ENCODE results near the gene SPECC1. TPM values are rescaled to one million over a fixed set of nuclear protein-coding genes. Genes with fewer than 3 reads are reported as not detected.

The SPECC1 gene
- polyA plus RNA-seq, 1 of the 3 experiments (the other 2 are of a cell fraction): 11.2 TPM

GRCh38 chr17:20242271-20242670 lies 233.1 kb downstream of the SPECC1 start:
- CTCF ChIA-PET: no interaction called here
- peaks cover 0 to 11% of the 10 kb centered on the region in 2 experiments for H3K36me3 ChIP-seq (replicated peaks in 1 of 2; ENCODE audit: control insufficient read depth in 1 of 2, insufficient read depth in 2 of 2, low read length in 1 of 2)
- no peaks in the 10 kb centered on the region; the same call in 1 of the 2 replicates for H3K9me2 ChIP-seq
- H3K27me3 ChIP-seq (ENCODE audit: insufficient read depth): no peaks in the 10 kb centered on the region
- no peaks in the 10 kb centered on the region for H4K20me1 ChIP-seq (ENCODE audit: insufficient read depth)
- WGBS (ENCODE audit: low lambda C conversion rate): 98% methylated on average over 3 of the region's 3 CpGs
- no peaks in the 10 kb centered on the region for H3K79me2 ChIP-seq (ENCODE audit: insufficient read depth)
- H3K4me2 ChIP-seq: no peak overlapping the region
- no peaks in the 10 kb centered on the region for H3K9me3 ChIP-seq
- no peak for DNase-seq
- H3K27ac ChIP-seq (ENCODE audit: low read depth in 2 of 2, low read length in 1 of 2): no peak overlapping the region
- TF ChIP-seq RXRA (IDR thresholded peaks at IDR 0.05; ENCODE audit: borderline replicate concordance, low read depth) (no peak), CHD2 (IDR thresholded peaks at IDR 0.05; ENCODE audit: low read length, partially characterized antibody) (no peak), RFX5 (IDR thresholded peaks at IDR 0.05; ENCODE audit: low read length) (no peak), FOSL2 (IDR thresholded peaks at IDR 0.05; ENCODE audit: borderline replicate concordance, low read depth) (no peak), TEAD4 (IDR thresholded peaks at IDR 0.05; ENCODE audit: borderline replicate concordance, insufficient read depth) (no peak), RCOR1 (IDR thresholded peaks at IDR 0.05; ENCODE audit: low read length) (no peak), IRF3 (IDR thresholded peaks at IDR 0.05; ENCODE audit: low read depth, low read length) (no peak), NRF1 (IDR thresholded peaks at IDR 0.05; ENCODE audit: low read depth, low read length) (no peak), NFIC (IDR thresholded peaks at IDR 0.05; ENCODE audit: borderline replicate concordance) (no peak), RAD21 (IDR thresholded peaks at IDR 0.05; ENCODE audit: low read length) (no peak), MXI1 (IDR thresholded peaks at IDR 0.05; ENCODE audit: low read depth, low read length) (no peak), ELF1 (IDR thresholded peaks at IDR 0.05) (no peak), MAX (IDR thresholded peaks at IDR 0.05; ENCODE audit: low read depth) (no peak), FOXM1 (IDR thresholded peaks at IDR 0.05; ENCODE audit: low read depth) (no peak), SIN3A (IDR thresholded peaks at IDR 0.05; ENCODE audit: borderline replicate concordance, low read depth, low read length) (no peak)
- TF ChIP-seq, protein P1, sequence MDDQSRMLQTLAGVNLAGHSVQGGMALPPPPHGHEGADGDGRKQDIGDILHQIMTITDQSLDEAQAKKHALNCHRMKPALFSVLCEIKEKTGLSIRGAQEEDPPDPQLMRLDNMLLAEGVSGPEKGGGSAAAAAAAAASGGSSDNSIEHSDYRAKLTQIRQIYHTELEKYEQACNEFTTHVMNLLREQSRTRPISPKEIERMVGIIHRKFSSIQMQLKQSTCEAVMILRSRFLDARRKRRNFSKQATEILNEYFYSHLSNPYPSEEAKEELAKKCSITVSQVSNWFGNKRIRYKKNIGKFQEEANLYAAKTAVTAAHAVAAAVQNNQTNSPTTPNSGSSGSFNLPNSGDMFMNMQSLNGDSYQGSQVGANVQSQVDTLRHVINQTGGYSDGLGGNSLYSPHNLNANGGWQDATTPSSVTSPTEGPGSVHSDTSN (IDR thresholded peaks at IDR 0.05): no peak
- TF ChIP-seq, protein P2, sequence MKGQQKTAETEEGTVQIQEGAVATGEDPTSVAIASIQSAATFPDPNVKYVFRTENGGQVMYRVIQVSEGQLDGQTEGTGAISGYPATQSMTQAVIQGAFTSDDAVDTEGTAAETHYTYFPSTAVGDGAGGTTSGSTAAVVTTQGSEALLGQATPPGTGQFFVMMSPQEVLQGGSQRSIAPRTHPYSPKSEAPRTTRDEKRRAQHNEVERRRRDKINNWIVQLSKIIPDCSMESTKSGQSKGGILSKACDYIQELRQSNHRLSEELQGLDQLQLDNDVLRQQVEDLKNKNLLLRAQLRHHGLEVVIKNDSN (IDR thresholded peaks at IDR 0.05; ENCODE audit: borderline replicate concordance, low read depth): no peak
- H3K9ac ChIP-seq: no peak overlapping the region
- POLR2A ChIA-PET: no interaction called here
- no peak overlapping the region for H3K4me3 ChIP-seq (ENCODE audit: low read depth in 2 of 2, low read length in 1 of 2)
- H3K4me1 ChIP-seq (ENCODE audit: control insufficient read depth in 1 of 2, insufficient read depth in 2 of 2, low read depth in 1 of 2, low read length in 1 of 2): no peaks in the 10 kb centered on the region; a peak in 1 of 4 replicates
- no peak overlapping the region for H2AFZ ChIP-seq (ENCODE audit: low read depth)
- H3F3A ChIP-seq (replicated peaks; ENCODE audit: insufficient read depth): peaks cover 3% of the 10 kb centered on the region
